ENCODE results near the gene DSCAM.

GRCh38 chr21:40852563-40852962 lies 5.6 kb upstream of the DSCAM start:
- no peak for TF ChIP-seq POLR2A (IDR thresholded peaks at IDR 0.05)
- TF ChIP-seq, protein P1, sequence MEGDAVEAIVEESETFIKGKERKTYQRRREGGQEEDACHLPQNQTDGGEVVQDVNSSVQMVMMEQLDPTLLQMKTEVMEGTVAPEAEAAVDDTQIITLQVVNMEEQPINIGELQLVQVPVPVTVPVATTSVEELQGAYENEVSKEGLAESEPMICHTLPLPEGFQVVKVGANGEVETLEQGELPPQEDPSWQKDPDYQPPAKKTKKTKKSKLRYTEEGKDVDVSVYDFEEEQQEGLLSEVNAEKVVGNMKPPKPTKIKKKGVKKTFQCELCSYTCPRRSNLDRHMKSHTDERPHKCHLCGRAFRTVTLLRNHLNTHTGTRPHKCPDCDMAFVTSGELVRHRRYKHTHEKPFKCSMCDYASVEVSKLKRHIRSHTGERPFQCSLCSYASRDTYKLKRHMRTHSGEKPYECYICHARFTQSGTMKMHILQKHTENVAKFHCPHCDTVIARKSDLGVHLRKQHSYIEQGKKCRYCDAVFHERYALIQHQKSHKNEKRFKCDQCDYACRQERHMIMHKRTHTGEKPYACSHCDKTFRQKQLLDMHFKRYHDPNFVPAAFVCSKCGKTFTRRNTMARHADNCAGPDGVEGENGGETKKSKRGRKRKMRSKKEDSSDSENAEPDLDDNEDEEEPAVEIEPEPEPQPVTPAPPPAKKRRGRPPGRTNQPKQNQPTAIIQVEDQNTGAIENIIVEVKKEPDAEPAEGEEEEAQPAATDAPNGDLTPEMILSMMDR (IDR thresholded peaks at IDR 0.05), result no peak

Measured in Peyer's patch (tissue), 4 donors.